NB4 (cell line): ENCODE measurements around the gene TADA2A.
"Not testable (repeated sequence)": the region's sequence is repeated elsewhere in the genome, so short reads cannot be mapped to it uniquely, and the experiment has no call there.

Source experiments
- DNase-seq: peaks from one replicate; pipeline ENCODE4 v3.0.0; 2010; ENCODE audit warnings: low read depth
- H3K4me3 ChIP-seq: one replicate; pipeline ENCODE4 v1.5.1; 2011; ENCODE audit warnings: mild to moderate bottlenecking, low read depth, low read length, moderate library complexity
- MYC ChIP-seq: IDR thresholded peaks from 2 replicates; pipeline ENCODE4 v1.6.1; 2011; ENCODE audit warnings: low read depth, low read length
- POLR2A ChIP-seq: IDR thresholded peaks from 2 replicates; pipeline ENCODE4 v1.6.1; 2011; ENCODE audit warnings: mild to moderate bottlenecking; ENCODE audit not compliant: insufficient read length; ENCODE audit errors: extremely low read depth
- TF ChIP-seq, protein P1 (sequence below): IDR thresholded peaks from 2 replicates; pipeline ENCODE4 v1.6.1; 2011; ENCODE audit warnings: low read depth, low read length
- TF ChIP-seq, protein P2 (sequence below): IDR thresholded peaks from one replicate; pipeline ENCODE4 v1.5.1; 2012; ENCODE audit warnings: low read depth, low read length

Gene TADA2A

DNA sequence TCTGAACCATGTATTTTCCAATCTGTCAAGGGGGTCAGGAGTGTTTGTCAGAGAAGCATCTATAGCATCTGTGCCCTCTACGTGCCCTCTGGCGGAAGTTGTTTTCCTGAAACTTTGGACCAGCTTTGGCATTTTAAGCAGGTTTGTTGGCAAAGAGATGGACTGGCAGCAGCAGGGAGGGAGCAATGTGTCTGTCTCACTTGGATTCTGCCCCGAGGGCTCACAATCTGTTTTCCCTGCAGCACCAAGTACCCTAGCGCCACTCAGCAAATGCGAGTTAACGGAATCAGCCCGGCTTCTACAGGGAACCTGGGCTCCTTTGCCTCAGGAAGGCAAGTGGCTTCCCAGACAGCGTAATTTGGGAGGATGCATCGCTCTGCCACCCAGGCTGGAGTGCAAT, 100.4 kb downstream of the TADA2A start:
- no peak for DNase-seq
- no peak overlapping the region for H3K4me3 ChIP-seq
- TF ChIP-seq MYC (no peak), POLR2A (no peak)
- TF ChIP-seq, protein P1, sequence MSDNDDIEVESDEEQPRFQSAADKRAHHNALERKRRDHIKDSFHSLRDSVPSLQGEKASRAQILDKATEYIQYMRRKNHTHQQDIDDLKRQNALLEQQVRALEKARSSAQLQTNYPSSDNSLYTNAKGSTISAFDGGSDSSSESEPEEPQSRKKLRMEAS: no peak
- TF ChIP-seq, protein P2, sequence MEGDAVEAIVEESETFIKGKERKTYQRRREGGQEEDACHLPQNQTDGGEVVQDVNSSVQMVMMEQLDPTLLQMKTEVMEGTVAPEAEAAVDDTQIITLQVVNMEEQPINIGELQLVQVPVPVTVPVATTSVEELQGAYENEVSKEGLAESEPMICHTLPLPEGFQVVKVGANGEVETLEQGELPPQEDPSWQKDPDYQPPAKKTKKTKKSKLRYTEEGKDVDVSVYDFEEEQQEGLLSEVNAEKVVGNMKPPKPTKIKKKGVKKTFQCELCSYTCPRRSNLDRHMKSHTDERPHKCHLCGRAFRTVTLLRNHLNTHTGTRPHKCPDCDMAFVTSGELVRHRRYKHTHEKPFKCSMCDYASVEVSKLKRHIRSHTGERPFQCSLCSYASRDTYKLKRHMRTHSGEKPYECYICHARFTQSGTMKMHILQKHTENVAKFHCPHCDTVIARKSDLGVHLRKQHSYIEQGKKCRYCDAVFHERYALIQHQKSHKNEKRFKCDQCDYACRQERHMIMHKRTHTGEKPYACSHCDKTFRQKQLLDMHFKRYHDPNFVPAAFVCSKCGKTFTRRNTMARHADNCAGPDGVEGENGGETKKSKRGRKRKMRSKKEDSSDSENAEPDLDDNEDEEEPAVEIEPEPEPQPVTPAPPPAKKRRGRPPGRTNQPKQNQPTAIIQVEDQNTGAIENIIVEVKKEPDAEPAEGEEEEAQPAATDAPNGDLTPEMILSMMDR: no peak

DNA sequence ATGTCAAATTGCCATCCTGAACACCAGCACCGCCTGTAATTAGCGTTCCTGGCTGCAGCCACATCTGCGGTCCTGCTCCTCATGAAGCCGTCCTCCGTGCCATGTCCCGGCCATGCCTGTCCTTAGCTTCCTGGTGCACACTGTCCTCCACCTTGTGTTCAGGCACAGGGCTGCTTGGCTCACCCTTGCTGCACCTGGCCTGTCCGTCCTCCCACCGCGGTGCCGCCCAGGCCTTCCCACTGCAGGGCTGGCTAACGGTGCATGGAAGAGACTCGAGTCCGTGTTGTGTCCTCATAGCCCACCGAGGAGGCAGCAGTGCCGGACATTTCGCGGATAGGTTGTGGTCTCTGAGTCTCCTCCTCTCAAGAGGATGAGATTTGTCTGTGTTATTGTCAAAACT, 103.4 kb downstream of the TADA2A start:
- TF ChIP-seq, protein P1: no peak
- TF ChIP-seq POLR2A (no peak), MYC (no peak)
- TF ChIP-seq, protein P2: no peak
- H3K4me3 ChIP-seq: no peak overlapping the region
- DNase-seq: no peak

DNA sequence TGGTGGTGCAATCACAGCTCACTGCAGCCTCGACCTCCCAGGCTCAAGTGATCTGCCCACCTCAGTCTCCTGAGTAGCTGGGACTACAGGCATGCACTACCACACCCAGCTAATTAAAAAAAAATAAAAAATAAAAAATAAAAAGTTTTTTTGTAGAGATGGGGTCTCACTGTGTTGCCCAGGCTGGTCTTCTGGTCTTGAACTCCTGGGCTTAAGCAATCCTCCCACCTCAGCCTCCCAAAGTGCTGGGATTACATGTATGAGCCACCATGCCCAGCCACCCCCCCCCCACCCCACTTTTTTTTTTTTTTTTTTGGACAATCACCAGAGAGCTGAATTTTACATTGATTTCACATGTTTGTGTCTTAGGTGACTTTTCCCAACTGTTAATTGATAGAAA, 105.0 kb downstream of the TADA2A start:
- not testable (repeated sequence) for DNase-seq, H3K4me3 ChIP-seq

DNA sequence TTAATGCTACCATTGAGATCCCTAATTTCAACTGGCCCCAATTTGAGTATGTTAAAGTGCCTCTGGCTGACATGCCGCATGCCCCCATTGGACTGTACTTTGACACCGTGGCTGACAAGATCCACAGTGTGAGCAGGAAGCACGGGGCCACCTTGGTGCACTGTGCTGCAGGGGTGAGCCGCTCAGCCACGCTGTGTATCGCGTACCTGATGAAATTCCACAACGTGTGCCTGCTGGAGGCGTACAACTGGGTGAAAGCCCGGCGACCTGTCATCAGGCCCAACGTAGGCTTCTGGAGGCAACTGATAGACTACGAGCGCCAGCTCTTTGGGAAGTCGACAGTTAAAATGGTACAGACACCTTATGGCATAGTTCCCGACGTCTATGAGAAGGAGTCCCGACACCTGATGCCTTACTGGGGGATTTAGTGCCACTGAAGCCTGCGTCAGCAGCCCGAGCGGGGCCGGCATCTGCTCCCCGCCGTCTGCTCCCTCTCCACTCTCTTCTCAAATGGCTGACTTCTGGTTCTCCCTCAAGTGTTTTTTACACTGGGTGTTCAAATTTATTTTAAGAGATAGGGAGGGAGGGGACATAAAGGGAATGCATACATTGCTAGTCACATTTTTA, 105.9 kb downstream of the TADA2A start:
- TF ChIP-seq, protein P2: no peak
- no peak for TF ChIP-seq POLR2A
- TF ChIP-seq, protein P1: no peak
- no peak for TF ChIP-seq MYC
- no peak overlapping the region for H3K4me3 ChIP-seq
- DNase-seq: no peak

DNA sequence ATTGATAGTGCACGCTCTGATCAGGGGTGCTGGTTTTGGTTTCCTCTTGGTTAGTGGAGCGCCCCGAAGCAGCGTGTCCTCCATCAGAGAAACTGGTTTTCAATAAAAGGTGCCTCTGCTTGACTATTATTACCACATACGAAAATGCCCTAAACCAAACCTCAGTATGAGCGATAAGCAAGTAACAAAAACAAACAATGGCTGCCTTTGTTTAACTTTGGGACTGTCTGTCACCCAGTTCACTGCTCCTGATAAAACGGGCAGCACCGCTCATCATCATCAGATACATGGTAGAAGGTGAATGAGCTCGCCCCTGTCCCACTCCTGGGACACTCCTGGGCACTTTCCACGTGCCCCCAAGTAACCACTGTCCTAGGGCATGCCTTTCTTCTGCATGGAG, 107.0 kb downstream of the TADA2A start:
- no peak overlapping the region for H3K4me3 ChIP-seq
- no peak for TF ChIP-seq POLR2A
- TF ChIP-seq MYC: no peak
- TF ChIP-seq, protein P1: no peak
- DNase-seq: no peak

DNA sequence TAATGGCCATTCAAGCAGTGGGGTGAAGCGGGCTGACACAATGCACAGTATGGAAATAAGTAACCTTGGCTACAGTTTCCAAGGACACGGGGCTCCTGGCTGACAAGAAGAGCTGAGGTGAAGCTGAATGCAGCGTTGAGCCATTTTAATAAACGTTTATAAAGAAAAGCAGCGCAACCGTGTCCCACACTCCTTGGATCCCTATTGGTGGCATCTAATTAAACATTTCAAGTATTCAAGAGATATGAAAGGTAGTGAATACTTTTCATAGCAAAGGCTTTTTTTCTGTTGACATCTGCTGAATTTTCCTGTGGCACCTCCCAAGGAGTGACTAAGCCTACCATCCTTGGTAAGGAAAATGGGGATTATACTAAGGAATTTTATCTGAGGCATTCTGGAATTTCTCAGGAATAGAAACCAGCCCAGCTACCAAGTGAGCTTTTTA, 109.5 kb downstream of the TADA2A start:
- no peak for DNase-seq

More for the DNA sequence above, 109.5 kb downstream of the TADA2A start:
- no peak for TF ChIP-seq POLR2A
- TF ChIP-seq, protein P2: no peak
- TF ChIP-seq, protein P1: no peak
- TF ChIP-seq MYC: no peak
- H3K4me3 ChIP-seq: no peak overlapping the region
